Activated naive CD4-positive, alpha-beta T cell treated with Interleukin-2 at 50 U/mL for 16 hours (primary cell): ENCODE data around the gene FFAR4.
"Not testable (repeated sequence)": the region's sequence is repeated elsewhere in the genome, so short reads cannot be mapped to it uniquely, and the experiment has no call there.

Experiments
- DNase-seq: peaks from one replicate; pipeline ENCODE4 v3.0.0-alpha.2; 2020

The FFAR4 gene

DNA sequence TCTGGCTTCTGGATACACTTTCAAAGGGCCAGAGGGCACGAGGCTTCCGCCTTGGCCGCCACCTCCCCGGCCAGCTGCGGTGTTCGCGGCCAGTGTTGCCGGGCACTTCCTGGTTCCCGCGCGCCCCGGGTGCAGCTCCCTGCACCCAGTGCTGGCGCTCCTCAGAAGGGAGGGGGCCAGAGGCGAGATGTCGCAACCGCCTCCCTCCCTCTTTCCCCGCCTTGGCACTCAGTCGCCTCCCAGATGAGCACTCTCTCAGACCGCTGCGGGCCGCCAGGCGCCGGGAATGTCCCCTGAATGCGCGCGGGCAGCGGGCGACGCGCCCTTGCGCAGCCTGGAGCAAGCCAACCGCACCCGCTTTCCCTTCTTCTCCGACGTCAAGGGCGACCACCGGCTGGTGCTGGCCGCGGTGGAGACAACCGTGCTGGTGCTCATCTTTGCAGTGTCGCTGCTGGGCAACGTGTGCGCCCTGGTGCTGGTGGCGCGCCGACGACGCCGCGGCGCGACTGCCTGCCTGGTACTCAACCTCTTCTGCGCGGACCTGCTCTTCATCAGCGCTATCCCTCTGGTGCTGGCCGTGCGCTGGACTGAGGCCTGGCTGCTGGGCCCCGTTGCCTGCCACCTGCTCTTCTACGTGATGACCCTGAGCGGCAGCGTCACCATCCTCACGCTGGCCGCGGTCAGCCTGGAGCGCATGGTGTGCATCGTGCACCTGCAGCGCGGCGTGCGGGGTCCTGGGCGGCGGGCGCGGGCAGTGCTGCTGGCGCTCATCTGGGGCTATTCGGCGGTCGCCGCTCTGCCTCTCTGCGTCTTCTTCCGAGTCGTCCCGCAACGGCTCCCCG is at the start of gene FFAR4:
FFAR4 (plus strand) TSS at position 231 of the 842 bp plus-strand sequence; CDS start at position 287, 56 bp downstream.
- no peak for DNase-seq

DNA sequence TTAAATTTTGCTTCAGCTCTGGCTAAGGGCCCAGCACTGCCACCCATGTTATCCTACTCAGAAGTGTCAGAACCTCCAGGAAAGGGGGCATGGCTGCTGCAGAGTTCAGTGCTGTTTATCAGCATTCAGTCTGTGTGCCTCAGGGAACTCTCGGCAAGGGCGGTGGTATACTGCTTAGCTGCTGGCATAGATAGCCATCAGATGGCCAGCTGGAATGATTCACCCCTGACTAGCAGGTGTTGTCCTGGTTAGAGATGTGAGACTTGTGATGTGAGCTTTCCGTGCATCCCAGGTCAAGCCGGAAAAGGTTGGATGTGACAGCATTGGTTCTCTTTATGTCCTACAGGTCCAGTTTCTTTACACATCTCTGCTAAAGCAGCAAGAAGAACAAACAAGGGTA is 47.9 kb upstream of the FFAR4 start:
- DNase-seq: no peak

DNA sequence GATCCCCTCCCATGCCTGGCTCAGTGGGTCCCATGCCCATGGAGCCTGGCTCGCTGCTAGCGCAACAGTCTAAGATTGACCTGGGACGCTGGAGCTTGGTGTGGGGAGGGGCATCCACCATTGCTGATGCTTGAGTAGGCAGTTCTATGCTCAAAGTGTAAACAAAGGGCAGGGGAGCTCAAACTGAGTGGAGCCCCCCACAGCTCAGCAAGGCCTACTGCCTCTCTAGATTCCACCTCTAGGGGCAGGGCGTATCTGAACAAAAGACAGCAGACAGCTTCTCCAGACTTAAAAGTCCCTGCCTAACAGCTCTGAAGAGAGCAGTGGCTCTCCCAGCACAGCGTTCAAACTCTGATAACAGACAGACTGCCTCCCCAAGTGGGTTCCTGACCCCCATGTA is 31.2 kb upstream of the FFAR4 start:
- no peak for DNase-seq

DNA sequence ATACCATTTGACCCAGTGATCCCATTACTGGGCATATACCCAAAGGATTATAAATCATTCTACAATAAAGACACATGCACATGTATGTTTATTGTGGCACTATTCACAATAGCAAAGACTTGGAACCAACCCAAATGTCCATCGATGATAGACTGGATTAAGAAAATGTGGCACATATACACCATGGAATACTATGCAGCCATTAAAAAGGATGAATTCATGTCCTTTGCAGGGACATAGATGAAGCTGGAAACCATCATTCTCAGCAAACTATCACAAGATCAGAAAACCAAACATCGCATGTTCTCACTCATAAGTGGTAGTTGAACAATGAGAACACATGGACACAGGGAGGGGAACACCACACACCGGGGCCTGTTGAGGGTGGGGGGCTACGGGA is 25.6 kb upstream of the FFAR4 start:
- not testable (repeated sequence) for DNase-seq

DNA sequence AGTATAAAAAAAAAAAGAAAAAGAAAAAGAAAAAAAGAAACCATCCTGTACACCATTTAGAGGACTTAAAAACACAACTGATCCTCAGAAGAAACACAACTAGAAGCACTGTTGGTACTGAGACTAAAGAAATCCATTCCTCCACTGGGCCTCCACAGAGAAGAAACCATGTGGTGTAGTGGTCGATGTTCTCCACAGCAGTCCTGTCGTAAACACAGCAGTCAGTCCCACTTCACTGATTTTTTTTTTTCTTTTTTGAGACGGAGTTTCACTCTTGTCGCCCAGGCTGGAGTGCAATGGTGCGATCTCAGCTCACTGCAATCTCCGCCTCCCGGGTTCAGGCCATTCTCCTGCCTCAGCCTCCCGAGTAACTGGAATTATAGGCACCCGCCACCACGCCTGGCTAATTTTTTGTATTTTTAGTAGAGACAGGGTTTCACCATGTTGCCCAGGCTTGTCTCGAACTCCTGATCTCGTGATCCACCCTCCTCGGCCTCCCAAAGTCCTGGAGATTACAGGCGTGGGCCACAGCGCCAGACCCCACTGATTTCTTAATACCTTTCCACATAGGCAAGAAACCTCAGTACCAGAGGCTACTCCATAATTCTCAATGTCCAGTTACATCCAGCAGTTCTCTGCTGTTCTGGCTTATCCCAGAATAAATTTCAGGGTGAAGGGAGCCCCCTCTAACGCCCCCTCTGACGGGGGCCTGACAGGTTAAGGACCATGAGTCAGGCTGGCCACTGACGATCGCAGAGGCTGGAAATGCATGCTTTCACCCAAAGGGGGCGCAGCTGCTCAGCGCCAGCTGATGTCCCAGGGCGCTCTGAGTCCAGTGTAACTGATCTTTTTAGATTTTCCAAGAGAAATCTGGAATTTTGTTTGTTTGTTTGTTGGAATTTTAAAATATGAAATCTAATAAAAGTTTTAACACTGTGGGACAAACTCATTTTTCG is 24.8 kb upstream of the FFAR4 start:
- peak; percentile 21 for DNase-seq

DNA sequence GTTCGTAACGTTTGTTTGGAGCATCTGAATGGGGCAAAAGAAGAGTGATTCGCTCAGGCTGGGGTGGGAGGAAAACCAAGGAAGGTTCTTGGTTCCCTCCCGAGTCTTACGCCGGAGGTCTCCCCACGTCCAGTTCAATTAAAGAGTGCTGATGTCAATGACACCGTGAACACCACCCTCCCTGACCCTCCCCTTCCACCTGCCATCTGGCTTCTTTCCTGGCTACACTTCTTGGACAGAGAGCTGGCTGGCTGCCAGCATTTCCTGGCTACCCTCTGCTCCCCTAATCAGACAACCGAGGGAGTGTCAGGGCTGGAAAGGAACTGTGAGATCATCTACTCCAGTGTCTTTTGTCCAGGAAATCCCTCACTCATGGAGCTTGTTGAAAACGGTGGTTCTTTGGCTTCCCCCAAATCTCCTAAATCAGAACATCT is 24.1 kb upstream of the FFAR4 start:
- DNase-seq: no peak

DNA sequence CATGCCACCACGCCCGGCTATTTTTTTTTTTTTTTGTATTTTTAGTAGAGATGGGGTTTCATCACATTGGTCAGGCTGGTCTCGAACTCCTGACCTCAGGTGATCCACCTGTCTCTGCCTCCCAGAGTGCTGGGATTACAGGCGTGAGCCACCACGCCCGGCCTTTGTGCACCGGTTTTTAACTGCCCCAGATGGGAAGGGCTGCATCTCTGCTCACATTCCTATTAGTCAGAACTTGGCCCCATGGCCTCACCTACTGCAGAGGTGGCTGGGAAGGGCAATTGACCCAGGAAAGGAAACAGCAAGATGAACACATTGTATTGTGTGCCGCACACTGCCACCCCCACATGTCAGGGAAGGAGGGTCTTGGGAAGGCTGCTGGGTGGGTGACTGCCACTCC is 19.5 kb upstream of the FFAR4 start:
- DNase-seq: not testable (repeated sequence)

DNA sequence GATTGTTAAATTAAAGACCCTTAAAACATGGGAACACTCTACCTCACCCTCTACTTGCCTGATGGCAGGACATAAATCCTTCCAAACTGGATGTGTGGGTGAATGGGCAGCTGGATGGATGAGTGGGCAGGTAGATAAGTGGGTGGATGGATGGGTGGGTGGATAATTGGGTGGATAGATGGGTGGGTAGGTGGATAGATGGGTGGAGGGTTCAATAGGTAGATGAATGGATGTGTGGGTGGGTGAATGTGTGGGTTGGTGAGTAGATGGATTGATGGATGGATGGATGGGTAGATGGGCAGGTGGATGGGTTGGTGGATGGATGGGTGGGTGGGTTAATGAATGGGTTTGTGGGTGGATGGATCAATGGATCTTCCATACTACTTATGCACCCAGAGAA is 18.9 kb upstream of the FFAR4 start:
- DNase-seq: no peak

DNA sequence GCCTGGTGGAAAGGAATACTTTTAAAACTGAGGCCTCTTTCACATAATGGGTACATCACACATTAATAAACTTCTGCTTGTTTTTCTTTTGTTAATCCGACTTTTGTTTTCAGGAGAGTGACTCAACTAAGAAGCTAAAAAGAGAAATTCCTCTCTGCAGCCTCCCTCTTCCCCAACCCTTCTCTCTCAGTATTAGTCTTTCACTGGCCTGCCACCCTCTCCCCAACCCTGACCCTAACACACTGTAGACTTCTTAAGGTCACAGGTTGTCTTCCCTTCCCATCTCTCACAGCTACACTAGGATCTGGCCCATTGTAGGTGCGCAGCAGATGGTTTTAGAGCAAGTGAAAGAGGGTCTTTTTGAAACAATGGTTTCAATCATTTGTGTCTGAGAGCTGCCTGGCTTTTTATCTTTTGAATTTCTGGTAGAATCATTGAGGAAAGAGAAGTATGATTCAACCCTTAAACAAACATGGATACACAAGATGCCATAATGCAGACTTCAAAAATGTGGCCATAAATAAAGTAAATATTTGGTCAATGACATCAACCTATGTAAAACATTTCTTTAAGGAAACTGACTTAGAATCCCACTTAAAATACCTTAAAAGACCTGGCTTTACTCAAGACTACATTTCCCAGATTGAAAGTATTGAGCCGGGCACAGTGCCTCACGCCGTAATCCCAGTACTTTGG is 17.9 kb upstream of the FFAR4 start:
- DNase-seq: no peak

DNA sequence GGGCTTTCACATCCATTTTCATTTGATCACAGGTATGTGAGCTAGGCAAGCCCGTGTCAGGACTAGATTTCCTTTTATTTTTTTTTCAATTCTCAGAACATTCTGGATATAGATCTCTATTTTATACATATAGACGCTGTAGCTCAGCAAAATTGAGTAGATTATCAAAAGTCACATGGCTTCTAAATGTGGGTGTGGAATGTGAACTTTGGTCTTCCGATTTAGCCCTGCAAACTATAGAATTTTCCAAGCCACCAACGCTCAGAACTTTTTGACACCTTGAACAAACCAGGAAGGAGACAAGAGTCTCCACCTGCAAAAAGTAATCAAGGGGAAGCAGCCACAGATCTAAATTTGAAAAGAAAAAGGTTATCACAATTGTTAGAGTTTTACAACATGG is 15.9 kb upstream of the FFAR4 start:
- no peak for DNase-seq

DNA sequence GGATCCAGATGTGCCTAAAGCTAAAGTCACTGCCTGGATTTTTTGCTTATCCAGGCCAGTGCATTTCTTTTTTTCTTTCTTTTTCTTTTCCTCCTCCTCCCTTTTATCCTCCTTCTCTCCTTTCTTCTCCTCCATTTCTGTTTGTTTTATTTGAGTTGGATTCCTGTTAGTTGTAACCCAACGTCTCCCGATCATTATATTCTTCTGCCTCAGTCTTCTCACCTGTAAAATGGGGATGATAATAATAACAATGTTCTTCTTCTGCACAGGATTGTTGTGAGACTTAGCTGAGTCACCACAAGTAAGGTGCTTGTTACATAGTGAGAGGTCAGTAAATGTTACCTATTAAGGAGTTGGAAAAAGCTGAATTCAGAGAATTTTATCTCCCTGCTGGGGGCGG is 13.7 kb upstream of the FFAR4 start:
- DNase-seq: no peak

DNA sequence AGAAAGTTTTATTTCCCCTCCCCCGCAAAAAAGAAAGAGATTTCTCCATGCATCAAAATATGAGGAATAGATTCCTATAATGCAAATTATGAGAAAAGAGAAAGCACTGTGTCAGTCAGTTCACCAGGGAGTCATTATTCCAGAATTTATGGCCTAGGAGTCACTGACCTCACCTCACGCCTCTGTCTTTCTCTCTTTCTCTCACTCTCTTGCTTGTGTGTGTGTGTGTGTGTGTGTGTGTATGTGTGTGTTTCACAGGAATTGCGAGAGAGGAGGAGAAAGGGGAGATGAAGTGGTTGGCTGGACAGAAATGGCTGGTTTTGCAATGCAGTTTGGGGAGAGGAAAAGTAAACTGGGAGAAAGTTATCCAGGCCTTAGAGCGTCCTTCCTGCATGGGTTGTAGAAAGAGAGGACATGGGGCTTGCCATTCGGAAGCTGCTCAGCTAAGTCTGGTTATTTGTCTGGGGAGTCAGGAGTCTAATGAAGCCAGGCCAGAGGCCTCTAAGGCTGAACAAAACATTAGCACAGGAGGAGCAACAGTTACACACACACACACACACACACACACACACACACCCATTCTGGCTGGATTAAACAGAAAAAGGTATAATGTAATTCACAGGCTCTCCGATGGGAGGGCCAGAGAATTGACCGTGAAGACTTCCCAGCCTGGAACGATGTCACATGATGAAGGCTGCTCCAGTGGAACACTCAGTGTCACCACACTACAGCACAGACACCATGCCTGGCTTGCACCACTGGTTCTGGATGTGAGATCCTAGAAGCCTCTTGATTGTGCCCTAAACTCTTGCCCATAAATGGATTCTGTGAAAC is 12.8 kb upstream of the FFAR4 start:
- DNase-seq: no peak

DNA sequence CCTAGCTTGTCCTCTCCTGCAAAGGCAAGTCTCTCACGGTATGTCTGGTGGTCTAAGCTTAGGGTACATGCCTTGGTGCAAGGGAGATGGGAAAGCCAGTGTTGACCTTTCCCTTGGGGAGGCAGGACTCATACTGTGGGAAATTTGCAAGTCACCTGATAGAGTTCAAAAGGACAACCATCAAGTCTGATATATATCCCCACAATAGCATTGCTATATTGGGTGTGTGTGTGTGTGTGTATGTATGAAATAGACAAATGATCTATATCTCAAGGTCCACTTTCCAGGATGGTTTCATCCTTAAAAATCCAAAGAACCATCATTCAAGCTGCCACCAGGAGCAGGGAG is 12.2 kb upstream of the FFAR4 start:
- no peak for DNase-seq

DNA sequence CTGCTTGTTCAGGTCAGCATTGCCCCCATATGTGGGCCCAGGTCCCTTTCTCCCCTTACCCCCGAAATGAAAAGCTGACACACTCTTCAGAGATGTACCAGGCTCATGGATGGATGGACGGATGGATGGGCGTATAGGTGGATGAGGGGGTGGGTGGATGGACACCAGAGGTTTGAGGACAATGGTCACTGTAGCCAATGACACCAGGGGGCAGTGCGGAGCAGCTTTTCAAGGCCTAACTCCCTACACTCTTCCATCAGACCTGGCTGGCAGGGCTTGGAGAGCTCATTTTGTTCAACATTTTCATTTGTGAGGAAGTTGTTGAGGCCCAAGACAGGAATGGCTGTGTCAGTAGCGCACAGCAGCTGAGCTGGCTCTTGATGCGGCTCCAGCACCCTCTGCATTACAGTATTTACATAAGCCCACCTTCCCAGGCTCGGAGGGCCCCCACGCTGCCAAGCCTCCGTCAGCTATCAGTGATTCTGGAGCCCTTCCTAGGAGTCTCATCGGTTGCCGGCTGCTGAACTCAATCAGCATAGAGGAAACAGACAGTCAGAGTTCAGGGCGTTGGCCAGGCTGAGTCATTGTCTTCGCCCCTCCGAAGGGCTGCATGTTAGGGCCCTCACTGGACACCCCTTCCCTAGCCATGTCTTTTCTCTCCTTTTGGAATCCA is 11.6 kb upstream of the FFAR4 start:
- DNase-seq: peak; percentile 31

DNA sequence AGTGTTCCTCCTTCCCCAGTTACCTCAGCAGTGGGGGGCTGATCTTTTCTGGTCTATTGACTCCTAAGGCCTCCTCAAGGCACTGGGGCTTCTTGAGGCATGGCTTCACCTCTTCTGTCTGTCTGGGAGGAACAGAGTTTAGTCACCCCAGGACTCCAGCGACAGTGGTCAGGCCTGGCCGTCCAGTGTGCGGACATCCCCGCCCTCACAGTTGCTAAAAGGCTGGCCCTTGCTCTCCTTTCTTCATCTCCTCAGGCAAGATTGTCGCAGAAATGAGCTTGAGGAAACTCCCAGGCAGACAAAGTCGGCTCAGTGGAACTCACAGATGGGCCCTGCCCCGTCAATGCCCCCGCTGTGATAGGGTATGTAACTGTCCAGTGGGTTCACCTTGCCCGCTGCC is 7.0 kb upstream of the FFAR4 start:
- DNase-seq: no peak

DNA sequence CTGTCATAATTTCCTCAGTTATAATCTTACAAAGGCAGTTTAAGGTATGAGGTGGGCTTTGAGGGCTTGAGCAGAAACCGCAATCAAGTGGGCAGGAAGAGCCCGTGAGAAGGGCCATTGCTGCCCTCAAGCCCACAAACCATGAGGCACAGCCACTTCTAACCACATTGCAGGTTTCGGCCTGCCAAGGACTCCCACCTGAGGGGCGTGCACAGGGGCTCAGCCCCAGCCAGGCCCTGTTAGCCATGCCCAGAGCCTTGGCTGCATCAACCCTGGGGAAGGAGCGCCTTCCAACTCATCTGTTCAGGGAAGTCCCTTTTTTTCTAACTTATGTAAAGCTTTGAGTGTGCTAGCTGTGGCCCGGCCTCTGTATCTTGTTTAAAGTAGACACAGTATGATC is 5.9 kb upstream of the FFAR4 start:
- DNase-seq: no peak

DNA sequence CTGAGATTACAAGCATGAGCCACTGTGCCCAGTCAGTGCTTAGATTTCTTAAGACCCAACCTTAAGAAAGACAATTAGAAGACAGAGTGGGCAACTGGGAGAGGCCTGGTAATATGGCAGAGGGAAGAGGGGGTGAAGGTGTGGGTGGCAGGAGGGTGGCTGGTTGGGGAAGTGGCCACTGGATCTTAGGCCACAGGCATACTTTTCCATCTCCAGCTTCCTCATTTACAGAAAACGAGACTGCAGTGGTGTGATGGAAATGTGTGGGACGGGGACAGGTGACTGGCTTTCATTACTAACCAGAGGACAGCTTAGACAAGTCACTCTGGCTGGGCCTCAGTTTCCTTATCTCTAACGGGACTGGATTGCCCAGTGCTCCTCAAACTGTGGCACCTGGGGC is 1.0 kb upstream of the FFAR4 start:
- no peak for DNase-seq

DNA sequence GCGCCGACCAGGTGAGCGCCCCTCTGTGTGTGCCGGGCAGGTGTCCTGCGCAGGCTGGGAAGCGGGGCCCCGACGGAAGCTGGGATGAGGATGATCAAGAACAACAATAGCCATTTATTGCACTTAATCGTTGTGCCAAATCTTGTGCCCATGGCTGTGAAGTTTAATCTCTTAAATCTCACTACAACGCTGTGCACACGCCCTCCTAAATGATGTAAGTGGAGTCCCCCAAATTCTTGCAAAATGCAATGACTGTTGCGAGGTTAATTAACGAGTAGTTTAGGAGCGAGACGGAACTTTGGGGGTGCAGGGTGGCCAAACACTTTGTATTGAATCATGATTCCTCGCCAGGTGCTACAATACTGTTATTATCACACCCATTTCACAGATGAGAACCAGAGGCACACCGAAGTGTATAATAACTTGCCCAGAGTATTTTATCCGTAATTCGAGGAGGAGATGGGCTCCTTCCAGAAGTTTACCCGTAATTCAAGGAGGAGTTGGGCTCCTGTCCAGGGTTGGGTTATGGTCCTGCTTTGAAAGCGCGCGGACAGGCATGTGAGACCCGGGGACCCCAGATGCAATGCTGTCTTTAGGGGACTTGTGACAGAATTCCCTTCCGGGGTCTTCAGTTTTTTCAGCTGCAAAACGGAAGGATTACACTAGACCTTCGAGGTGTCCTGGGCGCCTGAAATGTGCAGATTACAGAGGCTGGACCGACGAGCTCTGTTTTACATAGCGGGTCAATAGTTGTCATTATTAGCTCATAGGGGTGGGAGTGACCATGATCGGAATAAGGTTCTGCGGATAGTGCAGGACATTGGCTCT is 1.0 kb downstream of the FFAR4 start:
- no peak for DNase-seq

DNA sequence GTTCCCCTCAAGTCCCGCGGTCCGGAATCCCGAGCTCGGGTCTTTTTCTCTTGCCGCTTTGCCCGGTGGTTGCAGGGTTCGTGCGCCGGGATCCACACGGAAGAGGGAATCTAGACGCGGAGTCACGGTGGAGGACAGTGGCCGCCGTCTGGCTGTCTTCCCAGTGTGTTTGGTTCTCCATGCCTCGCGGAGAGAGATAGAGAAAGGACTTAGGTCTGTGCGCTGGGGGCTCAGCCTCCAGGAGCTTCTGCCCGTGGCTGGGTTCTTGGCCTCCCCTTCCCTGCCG is 1.6 kb downstream of the FFAR4 start:
- no peak for DNase-seq

DNA sequence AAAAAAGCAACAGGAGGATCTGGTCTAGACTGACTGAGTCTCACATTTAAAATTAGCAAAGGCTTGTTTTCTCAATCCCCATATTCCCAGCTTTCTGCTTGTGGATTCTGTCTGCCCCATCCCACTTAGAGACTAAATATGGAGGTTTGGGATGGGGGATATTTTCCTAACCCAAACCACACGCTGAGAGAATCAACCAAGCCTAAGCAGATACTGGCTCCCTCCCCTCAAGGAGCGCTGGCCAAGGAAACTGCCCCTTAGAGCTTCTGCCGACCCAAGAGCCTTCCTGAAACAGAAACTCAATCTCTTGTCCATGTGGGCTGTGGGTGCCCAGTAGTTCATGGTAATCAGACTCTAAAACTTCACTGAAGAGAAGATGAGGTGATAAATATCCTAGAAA is 3.9 kb downstream of the FFAR4 start:
- DNase-seq: no peak

DNA sequence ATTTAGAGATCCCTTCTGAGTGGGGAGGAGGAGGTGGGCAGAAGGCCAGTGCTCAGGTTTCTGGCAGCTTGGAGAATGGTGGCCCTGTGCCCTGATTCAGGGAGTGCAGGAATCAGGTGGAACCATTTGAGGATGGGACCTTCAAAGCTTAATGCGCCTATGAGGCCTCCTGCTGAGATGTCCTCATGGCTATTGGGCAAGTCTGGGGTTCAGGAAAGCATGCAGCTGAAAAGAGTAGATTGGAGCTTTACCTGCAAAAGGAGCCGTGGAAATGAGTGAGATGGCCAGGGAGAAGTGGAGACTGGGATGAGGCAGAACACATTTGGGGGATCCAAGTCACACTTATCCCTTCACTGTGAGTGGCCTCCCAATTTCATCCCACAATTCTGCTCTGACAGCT is 6.1 kb downstream of the FFAR4 start:
- no peak for DNase-seq
